Upper lobe of left lung (tissue), 4 donors: ENCODE measurements around the gene HPSE.

Experiments
- EP300 ChIP-seq, 4 donors: sonication (generic); formaldehyde crosslinking; IDR thresholded peaks; one replicate each; pipeline ENCODE4 v1.5.1; 2017; ENCODE audit warnings: antibody characterized with exemption in 4 of 4, control low read depth in 2 of 4
- TF ChIP-seq, protein P1 (sequence below), 6 experiments: fragments of 450-650 bp in 4 of 6; fragments of 200-600 bp in 2 of 6; sonication (generic) in 2 of 6; IDR thresholded peaks; one replicate each; pipeline ENCODE4 v1.5.1; 2016 to 2019; ENCODE audit warnings: antibody characterized with exemption in 6 of 6

DNA sequence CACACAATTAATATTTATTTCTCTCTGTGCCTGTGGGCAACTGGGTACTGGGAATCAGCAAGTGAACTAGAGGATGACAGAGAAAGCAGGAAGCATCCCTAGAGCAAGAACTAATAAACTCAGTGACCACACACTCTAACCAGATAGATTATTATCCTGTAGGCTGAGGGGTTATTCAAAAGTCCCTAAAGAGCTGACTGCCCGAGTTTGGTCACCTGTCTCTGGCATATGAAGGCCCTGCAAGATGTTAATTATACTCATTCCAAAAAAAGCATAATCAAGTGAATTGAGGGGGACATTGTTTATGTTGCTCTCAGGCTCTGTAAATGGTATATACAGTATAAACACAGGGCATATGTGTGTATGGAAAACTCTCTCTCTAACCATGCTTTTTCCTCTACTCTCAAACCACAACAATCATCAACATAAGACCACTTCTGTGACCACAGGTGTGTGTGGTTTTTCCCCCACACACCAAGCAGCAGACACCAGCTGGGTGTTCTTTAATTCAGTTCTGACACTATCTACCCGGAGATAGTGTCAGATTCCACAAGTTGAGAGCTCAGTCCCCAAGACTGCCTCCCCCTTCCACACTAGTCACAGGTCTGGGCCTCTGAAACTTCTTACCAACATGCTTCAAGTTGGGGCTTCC lies 6.2 kb upstream of the HPSE start:
- TF ChIP-seq, protein P1, sequence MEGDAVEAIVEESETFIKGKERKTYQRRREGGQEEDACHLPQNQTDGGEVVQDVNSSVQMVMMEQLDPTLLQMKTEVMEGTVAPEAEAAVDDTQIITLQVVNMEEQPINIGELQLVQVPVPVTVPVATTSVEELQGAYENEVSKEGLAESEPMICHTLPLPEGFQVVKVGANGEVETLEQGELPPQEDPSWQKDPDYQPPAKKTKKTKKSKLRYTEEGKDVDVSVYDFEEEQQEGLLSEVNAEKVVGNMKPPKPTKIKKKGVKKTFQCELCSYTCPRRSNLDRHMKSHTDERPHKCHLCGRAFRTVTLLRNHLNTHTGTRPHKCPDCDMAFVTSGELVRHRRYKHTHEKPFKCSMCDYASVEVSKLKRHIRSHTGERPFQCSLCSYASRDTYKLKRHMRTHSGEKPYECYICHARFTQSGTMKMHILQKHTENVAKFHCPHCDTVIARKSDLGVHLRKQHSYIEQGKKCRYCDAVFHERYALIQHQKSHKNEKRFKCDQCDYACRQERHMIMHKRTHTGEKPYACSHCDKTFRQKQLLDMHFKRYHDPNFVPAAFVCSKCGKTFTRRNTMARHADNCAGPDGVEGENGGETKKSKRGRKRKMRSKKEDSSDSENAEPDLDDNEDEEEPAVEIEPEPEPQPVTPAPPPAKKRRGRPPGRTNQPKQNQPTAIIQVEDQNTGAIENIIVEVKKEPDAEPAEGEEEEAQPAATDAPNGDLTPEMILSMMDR (IDR thresholded peaks at IDR 0.05): no peak
- TF ChIP-seq EP300 (IDR thresholded peaks at IDR 0.05): no peak
